CD4-positive, alpha-beta T cell (primary cell): Measurements from ENCODE around the gene CYTH2. TPM values are rescaled to one million over a fixed set of nuclear protein-coding genes. Genes with fewer than 3 reads are reported as not detected.

ENCODE experiments used
- ATAC-seq: fragments of 200-7000 bp; cut with Tn5 transposase; one replicate; pipeline ENCODE4 v1.10.0; 2022; ENCODE audit warnings: mild to moderate bottlenecking; ENCODE audit not compliant: poor library complexity
- CTCF ChIA-PET: fragments of 350-600 bp; sonication (Branson Sonifier 250); formaldehyde crosslinking; loops from one replicate; lab custom pipeline; 2021; ENCODE audit warnings: antibody characterized with exemption, inconsistent platforms; lab: Charles Lee
- POLR2A ChIA-PET: fragments of 350-600 bp; sonication (Branson Sonifier 250); formaldehyde crosslinking; loops from one replicate; lab custom pipeline; 2021; ENCODE audit warnings: antibody characterized with exemption, inconsistent platforms; lab: Charles Lee
- DNase-seq, 14 experiments: peaks; one replicate each; pipeline ENCODE4 v3.0.0-alpha.2; 2013 to 2020; ENCODE audit warnings: mixed read lengths in 2 of 14
- H3K27ac ChIP-seq, 2 donors: one replicate each; pipeline versions ENCODE4 v1.5.1 to v1.7.0; 2013; ENCODE audit warnings: low read length in 2 of 2, low read depth in 1 of 2, mild to moderate bottlenecking in 1 of 2
- H3K27me3 ChIP-seq, 2 experiments: 1 replicate in 1 of 2; 2 replicates in 1 of 2; pipeline versions ENCODE4 v1.6.1 to v1.7.0; 2013; ENCODE audit warnings: low read length in 2 of 2, control low read depth in 1 of 2, mild to moderate bottlenecking in 1 of 2, moderate library complexity in 1 of 2; ENCODE audit not compliant: insufficient read depth in 2 of 2, control insufficient read depth in 1 of 2
- H3K36me3 ChIP-seq: one replicate; pipeline ENCODE4 v1.6.1; 2013; ENCODE audit warnings: low read length, control low read depth; ENCODE audit not compliant: insufficient read depth
- H3K4me1 ChIP-seq: one replicate; pipeline ENCODE4 v1.6.1; 2013; ENCODE audit warnings: low read length, control low read depth; ENCODE audit not compliant: insufficient read depth
- H3K4me3 ChIP-seq: one replicate; pipeline ENCODE4 v1.5.1; 2013; ENCODE audit warnings: mild to moderate bottlenecking, low read length, moderate library complexity
- H3K9me3 ChIP-seq, 2 experiments: 1 replicate in 1 of 2; 2 replicates in 1 of 2; pipeline versions ENCODE4 v1.6.1 to v1.7.0; 2013; ENCODE audit warnings: low read length in 2 of 2, mild to moderate bottlenecking in 2 of 2, control low read depth in 1 of 2, moderate library complexity in 1 of 2; ENCODE audit not compliant: control insufficient read depth in 1 of 2, insufficient read depth in 1 of 2
- H3K27ac Mint-ChIP-seq: one replicate; pipeline ENCODE4 v1.8.0; 2020; ENCODE audit warnings: mixed read lengths
- H3K27me3 Mint-ChIP-seq: one replicate; pipeline ENCODE4 v1.8.0; 2021; ENCODE audit warnings: mixed read lengths
- H3K36me3 Mint-ChIP-seq: one replicate; pipeline ENCODE4 v1.8.0; 2021; ENCODE audit warnings: low read depth, mixed read lengths
- H3K4me1 Mint-ChIP-seq: one replicate; pipeline ENCODE4 v1.8.0; 2021; ENCODE audit warnings: low read depth, mixed read lengths
- H3K4me3 Mint-ChIP-seq: one replicate; pipeline ENCODE4 v1.8.0; 2020; ENCODE audit warnings: mild to moderate bottlenecking, mixed read lengths
- H3K9me3 Mint-ChIP-seq: one replicate; pipeline ENCODE4 v1.8.0; 2020; ENCODE audit warnings: mixed read lengths
- CTCF ChIP-seq: fragments of 200-600 bp; IDR thresholded peaks from one replicate; pipeline ENCODE4 v1.8.0; 2022; ENCODE audit warnings: antibody characterized with exemption, mild to moderate bottlenecking
- intact Hi-C, 2 experiments: fragments of 100-400 bp; cut with DNase I in 1 of 2; cut with micrococcal nuclease in 1 of 2; formaldehyde crosslinking; loops; one replicate each; pipeline versions ENCODE4 v1.15.1 to v1.9.0; 2023 to 2025; cut with DNase I, micrococcal nuclease
- total RNA-seq, 174 experiments: library from RNA in 2 of 174; stranded (reverse) in 2 of 174; gene quantifications; one replicate each; pipeline ENCODE4 v1.2.3 and lab custom pipeline; 2021 to 2026

Gene CYTH2
- total RNA-seq, 2 experiments from 2014 or later = 23.4 to 25.3 TPM

- peak overlapping the region; percentile 71 for H3K4me3 ChIP-seq
- ATAC-seq (peak; percentile 81), DNase-seq (peak in 13 of 14 experiments; percentile 32 to 77 (median 57))
- intact Hi-C loops = loop anchor here in 1 of 2 experiments (1.0 kb wide), 1 partner anchor 36 kb away; the partner anchor contains the start of gene GRWD1
- H3K4me1 ChIP-seq = peaks cover 22% of the 10 kb centered on the region
- H3K9me3 ChIP-seq = no peaks in the 10 kb centered on the region
- H3K27me3 ChIP-seq = no peaks in the 10 kb centered on the region
- ChIA-PET CTCF (interaction anchor here (0.8 to 1.3 kb wide), 2 partner anchors 9 kb away, joined by 5 to 8 read pairs; no protein-coding TSS in a partner anchor), POLR2A (interaction anchor here (0.6 to 2.7 kb wide), 17 partner anchors 9 to 520 kb away, joined by 3 to 18 read pairs (median 4); partner anchors contain the start of genes CARD8, GRWD1, RPL18 and RUVBL2)
- Mint-ChIP-seq H3K36me3 (peaks cover 18% of the 10 kb centered on the region), H3K27me3 (no peaks in the 10 kb centered on the region), H3K27ac (peak overlapping the region; percentile 88), H3K4me1 (peaks cover 27% of the 10 kb centered on the region), H3K9me3 (no peaks in the 10 kb centered on the region), H3K4me3 (peak overlapping the region; percentile 88)
- H3K27ac ChIP-seq = peak overlapping the region; percentile 77 to 79
- H3K36me3 ChIP-seq = peaks cover 19% of the 10 kb centered on the region
- no peak for TF ChIP-seq CTCF
These were observed 11.7 kb downstream of the CYTH2 start for GRCh38 chr19:48480558-48481500.

GRCh38 chr19:48481846-48482639 is 12.9 kb downstream of the CYTH2 start:
- H3K27me3 ChIP-seq = no peaks in the 10 kb centered on the region
- TF ChIP-seq CTCF = no peak
- H3K4me1 ChIP-seq = peaks cover 22% of the 10 kb centered on the region
- no peak overlapping the region for H3K27ac ChIP-seq
- Mint-ChIP-seq H3K36me3 (peaks cover 12% of the 10 kb centered on the region), H3K27ac (peak overlapping the region; percentile 69), H3K4me1 (peaks cover 27% of the 10 kb centered on the region), H3K9me3 (no peaks in the 10 kb centered on the region), H3K4me3 (peak overlapping the region; percentile 65), H3K27me3 (no peaks in the 10 kb centered on the region)
- no peaks in the 10 kb centered on the region for H3K9me3 ChIP-seq
- CTCF ChIA-PET = no interaction called here
- ATAC-seq (no peak), DNase-seq (no peak)
- POLR2A ChIA-PET = interaction anchor here (1.1 to 1.6 kb wide), 2 partner anchors 11 to 34 kb away, joined by 3 to 7 read pairs; no protein-coding TSS in a partner anchor
- no peak overlapping the region for H3K4me3 ChIP-seq
- peaks cover 11% of the 10 kb centered on the region for H3K36me3 ChIP-seq
- intact Hi-C loops = no loop called here

GRCh38 chr19:48483301-48483700 is 14.1 kb downstream of the CYTH2 start:
- Histone ChIP-seq H3K4me3 (no peak overlapping the region), H3K27me3 (no peaks in the 10 kb centered on the region), H3K9me3 (no peaks in the 10 kb centered on the region), H3K36me3 (peaks cover 7% of the 10 kb centered on the region), H3K27ac (no peak overlapping the region), H3K4me1 (peaks cover 22% of the 10 kb centered on the region)
- DNase-seq (no peak), ATAC-seq (no peak)
- Mint-ChIP-seq H3K36me3 (peaks cover 12% of the 10 kb centered on the region), H3K9me3 (no peaks in the 10 kb centered on the region), H3K4me3 (no peak overlapping the region), H3K27me3 (no peaks in the 10 kb centered on the region), H3K27ac (no peak overlapping the region), H3K4me1 (peaks cover 27% of the 10 kb centered on the region)
- intact Hi-C loops = no loop called here
- TF ChIP-seq CTCF = no peak
- ChIA-PET CTCF (no interaction called here), POLR2A (interaction anchor here (0.6 kb wide), 1 partner anchor 312 kb away, joined by 3 read pairs; no protein-coding TSS in a partner anchor)
